HL-60 (cell line): ENCODE data around the gene ALKBH1.

Experiments used
- POLR2AphosphoS5 ChIP-seq: IDR thresholded peaks from 2 replicates; pipeline ENCODE4 v1.6.1; 2012; ENCODE audit warnings: low read depth
- TF ChIP-seq, protein P1 (sequence below): IDR thresholded peaks from one replicate; pipeline ENCODE4 v1.5.1; 2011; ENCODE audit warnings: low read length, control low read depth, inconsistent platforms; ENCODE audit not compliant: insufficient read depth
- TF ChIP-seq, protein P2 (sequence below): IDR thresholded peaks from 2 replicates; pipeline ENCODE4 v1.6.1; 2012; ENCODE audit warnings: low read depth; ENCODE audit not compliant: insufficient replicate concordance

DNA sequence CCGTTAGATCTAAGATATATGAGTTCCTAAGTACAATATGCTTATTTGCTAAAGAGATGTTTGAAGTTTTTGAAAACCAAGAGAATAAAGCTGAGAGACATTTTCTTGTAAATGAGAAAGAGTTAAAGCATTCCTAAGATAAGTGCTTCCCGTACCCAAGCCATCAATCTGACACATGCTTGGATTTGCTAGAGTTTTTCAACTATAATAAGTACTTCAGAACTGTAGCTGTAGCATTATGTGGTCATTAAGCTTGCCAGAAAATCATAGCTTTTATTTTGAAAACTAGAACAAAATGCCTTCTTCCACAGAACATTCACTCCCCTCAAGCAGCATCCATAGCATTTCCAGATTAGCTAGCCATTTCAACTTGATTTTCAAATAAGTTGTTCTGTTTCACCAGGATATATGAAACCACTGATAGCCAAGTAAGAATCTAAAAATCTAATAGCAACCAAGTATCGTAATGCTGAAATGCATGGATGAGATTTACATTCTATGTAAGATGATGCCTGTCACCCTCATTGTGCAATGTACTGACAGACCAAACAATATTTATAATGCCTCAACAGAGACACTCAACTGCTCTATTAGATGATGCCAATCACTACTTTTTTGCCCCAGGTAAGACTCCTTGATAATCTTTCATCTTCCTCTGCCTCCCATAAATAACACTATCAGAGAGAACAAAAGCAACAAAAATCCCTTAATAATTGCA is 45.1 kb upstream of the ALKBH1 start:
- TF ChIP-seq, protein P1, sequence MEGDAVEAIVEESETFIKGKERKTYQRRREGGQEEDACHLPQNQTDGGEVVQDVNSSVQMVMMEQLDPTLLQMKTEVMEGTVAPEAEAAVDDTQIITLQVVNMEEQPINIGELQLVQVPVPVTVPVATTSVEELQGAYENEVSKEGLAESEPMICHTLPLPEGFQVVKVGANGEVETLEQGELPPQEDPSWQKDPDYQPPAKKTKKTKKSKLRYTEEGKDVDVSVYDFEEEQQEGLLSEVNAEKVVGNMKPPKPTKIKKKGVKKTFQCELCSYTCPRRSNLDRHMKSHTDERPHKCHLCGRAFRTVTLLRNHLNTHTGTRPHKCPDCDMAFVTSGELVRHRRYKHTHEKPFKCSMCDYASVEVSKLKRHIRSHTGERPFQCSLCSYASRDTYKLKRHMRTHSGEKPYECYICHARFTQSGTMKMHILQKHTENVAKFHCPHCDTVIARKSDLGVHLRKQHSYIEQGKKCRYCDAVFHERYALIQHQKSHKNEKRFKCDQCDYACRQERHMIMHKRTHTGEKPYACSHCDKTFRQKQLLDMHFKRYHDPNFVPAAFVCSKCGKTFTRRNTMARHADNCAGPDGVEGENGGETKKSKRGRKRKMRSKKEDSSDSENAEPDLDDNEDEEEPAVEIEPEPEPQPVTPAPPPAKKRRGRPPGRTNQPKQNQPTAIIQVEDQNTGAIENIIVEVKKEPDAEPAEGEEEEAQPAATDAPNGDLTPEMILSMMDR, result no peak
- no peak for TF ChIP-seq POLR2AphosphoS5
- TF ChIP-seq, protein P2, sequence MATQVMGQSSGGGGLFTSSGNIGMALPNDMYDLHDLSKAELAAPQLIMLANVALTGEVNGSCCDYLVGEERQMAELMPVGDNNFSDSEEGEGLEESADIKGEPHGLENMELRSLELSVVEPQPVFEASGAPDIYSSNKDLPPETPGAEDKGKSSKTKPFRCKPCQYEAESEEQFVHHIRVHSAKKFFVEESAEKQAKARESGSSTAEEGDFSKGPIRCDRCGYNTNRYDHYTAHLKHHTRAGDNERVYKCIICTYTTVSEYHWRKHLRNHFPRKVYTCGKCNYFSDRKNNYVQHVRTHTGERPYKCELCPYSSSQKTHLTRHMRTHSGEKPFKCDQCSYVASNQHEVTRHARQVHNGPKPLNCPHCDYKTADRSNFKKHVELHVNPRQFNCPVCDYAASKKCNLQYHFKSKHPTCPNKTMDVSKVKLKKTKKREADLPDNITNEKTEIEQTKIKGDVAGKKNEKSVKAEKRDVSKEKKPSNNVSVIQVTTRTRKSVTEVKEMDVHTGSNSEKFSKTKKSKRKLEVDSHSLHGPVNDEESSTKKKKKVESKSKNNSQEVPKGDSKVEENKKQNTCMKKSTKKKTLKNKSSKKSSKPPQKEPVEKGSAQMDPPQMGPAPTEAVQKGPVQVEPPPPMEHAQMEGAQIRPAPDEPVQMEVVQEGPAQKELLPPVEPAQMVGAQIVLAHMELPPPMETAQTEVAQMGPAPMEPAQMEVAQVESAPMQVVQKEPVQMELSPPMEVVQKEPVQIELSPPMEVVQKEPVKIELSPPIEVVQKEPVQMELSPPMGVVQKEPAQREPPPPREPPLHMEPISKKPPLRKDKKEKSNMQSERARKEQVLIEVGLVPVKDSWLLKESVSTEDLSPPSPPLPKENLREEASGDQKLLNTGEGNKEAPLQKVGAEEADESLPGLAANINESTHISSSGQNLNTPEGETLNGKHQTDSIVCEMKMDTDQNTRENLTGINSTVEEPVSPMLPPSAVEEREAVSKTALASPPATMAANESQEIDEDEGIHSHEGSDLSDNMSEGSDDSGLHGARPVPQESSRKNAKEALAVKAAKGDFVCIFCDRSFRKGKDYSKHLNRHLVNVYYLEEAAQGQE, result no peak
